ENCODE results near the gene UMOD.

The UMOD gene

GRCh38 chr16:20395946-20396345 is 43.4 kb upstream of the UMOD start:
- no peak overlapping the region for H3K27ac ChIP-seq
- no peak for TF ChIP-seq CTCF (conservative IDR thresholded peaks at IDR 0.05)
- TF ChIP-seq ZFX (IDR thresholded peaks at IDR 0.05) = no peak

DNA sequence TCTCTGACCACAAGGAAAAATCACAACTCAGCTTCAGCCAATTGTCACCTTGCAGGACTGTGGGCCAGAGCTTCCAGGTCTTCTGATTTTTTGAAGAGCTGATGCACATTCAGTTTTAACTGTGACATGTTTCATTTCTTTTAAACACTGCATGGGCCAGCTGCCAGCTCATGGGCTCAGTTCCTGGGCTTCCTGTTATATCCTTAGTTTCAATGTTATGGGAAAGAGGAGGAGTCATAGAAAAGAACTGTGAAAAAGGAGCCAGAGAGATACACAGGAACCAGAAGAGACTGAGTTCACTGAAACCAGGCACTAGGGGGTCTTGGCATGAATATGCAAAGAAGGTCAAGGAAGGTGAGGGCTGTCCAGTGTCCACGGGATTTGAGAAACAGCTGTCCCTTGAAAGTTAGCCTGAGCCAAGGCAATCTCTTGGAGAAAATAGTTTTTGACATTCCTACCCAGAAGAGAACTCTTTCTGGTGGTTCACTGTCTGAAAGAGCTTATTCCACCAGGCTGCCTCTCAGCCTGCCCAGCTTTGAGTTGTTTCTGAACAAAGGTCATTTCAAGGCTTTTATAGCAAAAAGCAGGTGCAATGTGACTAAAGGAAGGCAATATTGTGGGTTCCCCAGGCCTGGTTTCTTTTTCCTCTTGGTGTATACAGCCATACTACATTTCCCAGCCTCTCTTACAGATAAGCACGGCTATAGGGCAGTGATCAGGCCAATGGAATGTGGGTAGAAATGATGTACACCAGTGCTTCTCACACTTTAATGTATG is 41.5 kb upstream of the UMOD start:
- H3K27ac ChIP-seq = no peak overlapping the region
- TF ChIP-seq CTCF (conservative IDR thresholded peaks at IDR 0.05) = no peak
- TF ChIP-seq ZFX (IDR thresholded peaks at IDR 0.05) = no peak

DNA sequence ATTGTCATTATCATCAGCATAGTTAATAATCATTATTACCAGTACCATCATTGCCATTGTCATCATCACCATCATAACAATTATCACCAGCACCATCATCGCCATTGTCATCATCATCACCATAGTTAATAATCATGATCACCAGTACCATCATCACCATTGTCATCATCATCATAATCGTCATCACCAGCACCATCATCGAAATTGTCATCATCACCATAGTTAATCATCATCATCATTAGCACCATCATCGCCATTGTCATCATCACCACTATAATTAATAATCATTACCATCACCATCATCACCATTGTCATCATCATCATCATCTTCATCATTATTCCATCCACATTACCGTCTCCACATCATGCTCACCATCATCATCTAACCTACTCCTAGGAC is 38.5 kb upstream of the UMOD start:
- TF ChIP-seq CTCF (conservative IDR thresholded peaks at IDR 0.05) = no peak
- TF ChIP-seq ZFX (IDR thresholded peaks at IDR 0.05) = no peak

GRCh38 chr16:20388854-20389253 is 36.3 kb upstream of the UMOD start:
- no peak overlapping the region for H3K27ac ChIP-seq
- TF ChIP-seq ZFX (IDR thresholded peaks at IDR 0.05) = no peak

More for the DNA sequence above, 38.5 kb upstream of the UMOD start:
- no peak overlapping the region for H3K27ac ChIP-seq

DNA sequence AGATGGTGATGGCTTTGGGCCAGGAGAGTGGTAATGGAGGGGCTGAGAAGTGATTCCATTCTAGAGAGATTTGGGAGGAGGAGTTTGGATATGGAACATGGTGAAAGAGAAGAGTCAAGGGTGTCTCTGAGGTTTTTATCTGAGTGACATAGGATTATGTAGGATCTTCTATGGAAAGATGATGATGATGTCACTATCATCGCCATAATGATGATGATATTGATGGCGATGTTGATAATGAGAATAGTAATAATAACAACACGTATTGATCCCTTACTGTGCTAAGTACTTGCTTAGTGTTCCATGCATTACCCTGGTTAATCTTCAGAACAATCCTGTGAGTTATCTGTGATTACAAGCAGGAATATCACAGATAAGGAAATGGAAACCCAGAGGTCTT is 35.5 kb upstream of the UMOD start:
- H3K27ac ChIP-seq = no peak overlapping the region
- no peak for TF ChIP-seq ZFX (IDR thresholded peaks at IDR 0.05)
- no peak for TF ChIP-seq CTCF (conservative IDR thresholded peaks at IDR 0.05)

DNA sequence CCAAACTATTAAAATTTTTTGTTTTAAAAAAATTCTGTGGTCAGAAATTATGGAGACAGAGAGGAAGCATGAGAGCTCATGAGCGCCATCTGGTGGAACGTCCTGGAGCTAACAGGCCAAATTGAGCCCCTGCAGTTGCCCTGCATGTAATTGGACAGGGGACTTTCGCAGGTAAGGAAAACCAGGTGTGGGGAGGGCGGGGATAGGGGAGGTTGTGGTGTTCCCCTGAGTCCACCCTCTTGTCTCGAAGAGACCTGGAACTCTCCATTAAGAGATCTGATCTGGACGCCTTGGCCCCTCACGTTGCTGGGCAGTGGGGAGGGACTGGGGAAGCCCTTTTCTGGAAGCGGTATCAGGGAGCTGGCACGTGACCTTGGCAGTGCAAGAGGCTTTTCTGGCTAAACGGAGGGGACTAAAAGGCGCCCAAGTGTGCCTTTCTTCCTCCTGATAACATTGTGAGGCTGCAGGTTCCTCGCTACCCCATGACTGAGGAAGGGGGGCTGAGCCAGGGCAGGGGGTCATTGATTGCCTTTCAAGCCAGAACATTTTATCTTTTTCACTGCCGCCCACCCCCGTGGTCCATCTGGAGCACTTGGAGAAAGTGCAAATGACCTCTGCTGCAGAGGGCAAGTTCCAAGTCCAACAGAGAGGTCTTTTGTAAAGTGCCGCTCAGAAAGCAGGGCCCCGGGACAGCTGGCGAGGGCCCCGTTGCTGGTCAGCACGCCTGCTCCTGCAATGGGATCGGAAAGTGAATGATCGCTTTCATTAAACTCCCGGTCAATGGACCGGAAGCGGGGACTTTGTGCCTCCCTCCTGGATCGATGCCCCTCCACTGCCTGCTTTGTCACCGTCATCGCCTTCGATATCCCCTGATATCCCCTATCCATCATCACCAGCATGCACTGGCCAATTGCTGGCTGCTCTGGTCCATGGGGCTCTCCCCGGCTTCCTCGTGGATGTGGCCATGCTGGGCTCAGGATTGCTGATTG is 33.6 kb upstream of the UMOD start:
- TF ChIP-seq CTCF (conservative IDR thresholded peaks at IDR 0.05) (peak; percentile 91), ZFX (IDR thresholded peaks at IDR 0.05) (no peak)
- no peak overlapping the region for H3K27ac ChIP-seq

- TF ChIP-seq CTCF (conservative IDR thresholded peaks at IDR 0.05) (peak; percentile 84), ZFX (IDR thresholded peaks at IDR 0.05) (no peak)
- H3K27ac ChIP-seq = no peak overlapping the region
These were observed 30.9 kb upstream of the UMOD start for GRCh38 chr16:20383106-20384029.

Measured in C4-2B (cell line).